ENCODE measurements around the gene PER1. TPM values are rescaled to one million over a fixed set of nuclear protein-coding genes. Genes with fewer than 3 reads are reported as not detected.

The PER1 gene
- total and polyA plus RNA-seq, 2 of the 13 experiments (the other 11 are each of a cell fraction or from before 2014, with no cell fraction given): 2.6 to 3.6 TPM

GRCh38 chr17:8156246-8156992 lies 4.2 kb upstream of the PER1 start (continued):
- TF ChIP-seq SAP130 (CRISPR knock-in tag; IDR thresholded peaks at IDR 0.05; ENCODE audit: low read depth): peak; percentile 89
- TF ChIP-seq, protein P1, sequence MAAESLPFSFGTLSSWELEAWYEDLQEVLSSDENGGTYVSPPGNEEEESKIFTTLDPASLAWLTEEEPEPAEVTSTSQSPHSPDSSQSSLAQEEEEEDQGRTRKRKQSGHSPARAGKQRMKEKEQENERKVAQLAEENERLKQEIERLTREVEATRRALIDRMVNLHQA (CRISPR knock-in tag; IDR thresholded peaks at IDR 0.05): no peak
- no peak for TF ChIP-seq RAD51 (IDR thresholded peaks at IDR 0.05; ENCODE audit: borderline replicate concordance)
- TF ChIP-seq ZSCAN12 (CRISPR knock-in tag; IDR thresholded peaks at IDR 0.05): no peak
- no peak for TF ChIP-seq NR2F2 (IDR thresholded peaks at IDR 0.05; ENCODE audit: borderline replicate concordance, low read depth)
- TF ChIP-seq, protein P2, sequence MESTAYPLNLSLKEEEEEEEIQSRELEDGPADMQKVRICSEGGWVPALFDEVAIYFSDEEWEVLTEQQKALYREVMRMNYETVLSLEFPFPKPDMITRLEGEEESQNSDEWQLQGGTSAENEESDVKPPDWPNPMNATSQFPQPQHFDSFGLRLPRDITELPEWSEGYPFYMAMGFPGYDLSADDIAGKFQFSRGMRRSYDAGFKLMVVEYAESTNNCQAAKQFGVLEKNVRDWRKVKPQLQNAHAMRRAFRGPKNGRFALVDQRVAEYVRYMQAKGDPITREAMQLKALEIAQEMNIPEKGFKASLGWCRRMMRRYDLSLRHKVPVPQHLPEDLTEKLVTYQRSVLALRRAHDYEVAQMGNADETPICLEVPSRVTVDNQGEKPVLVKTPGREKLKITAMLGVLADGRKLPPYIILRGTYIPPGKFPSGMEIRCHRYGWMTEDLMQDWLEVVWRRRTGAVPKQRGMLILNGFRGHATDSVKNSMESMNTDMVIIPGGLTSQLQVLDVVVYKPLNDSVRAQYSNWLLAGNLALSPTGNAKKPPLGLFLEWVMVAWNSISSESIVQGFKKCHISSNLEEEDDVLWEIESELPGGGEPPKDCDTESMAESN (CRISPR knock-in tag; conservative IDR thresholded peaks at IDR 0.05): peak; percentile 34; the same call in 1 of the 2 replicates
- TF ChIP-seq ZNF773 (CRISPR knock-in tag; IDR thresholded peaks at IDR 0.05; ENCODE audit: borderline replicate concordance): no peak
- TF ChIP-seq, protein P3, sequence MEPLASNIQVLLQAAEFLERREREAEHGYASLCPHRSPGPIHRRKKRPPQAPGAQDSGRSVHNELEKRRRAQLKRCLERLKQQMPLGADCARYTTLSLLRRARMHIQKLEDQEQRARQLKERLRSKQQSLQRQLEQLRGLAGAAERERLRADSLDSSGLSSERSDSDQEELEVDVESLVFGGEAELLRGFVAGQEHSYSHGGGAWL (CRISPR knock-in tag; IDR thresholded peaks at IDR 0.05): 0 out of 2 replicates have a peak, but pooled peaks have one; percentile 28
- peak; percentile 47; the same call in 1 of the 2 replicates for TF ChIP-seq YEATS4 (CRISPR knock-in tag; IDR thresholded peaks at IDR 0.05; ENCODE audit: borderline replicate concordance)
- TF ChIP-seq ZNF501 (CRISPR knock-in tag; IDR thresholded peaks at IDR 0.05): no peak
- no peak for TF ChIP-seq SMAD3 (CRISPR knock-in tag; IDR thresholded peaks at IDR 0.05)
- no peak for TF ChIP-seq SIX4 (CRISPR knock-in tag; IDR thresholded peaks at IDR 0.05)
- TF ChIP-seq CCAR2 (optimal IDR thresholded peaks at IDR 0.05; ENCODE audit: low read depth, low read length): no peak
- TF ChIP-seq HNF1A (IDR thresholded peaks at IDR 0.05; ENCODE audit: low read depth): 0 out of 2 replicates have a peak, but pooled peaks have one; percentile 10
- peak; percentile 45; the same call in 1 of the 2 replicates for TF ChIP-seq HNF1A (CRISPR knock-in tag; IDR thresholded peaks at IDR 0.05; ENCODE audit: borderline replicate concordance)
- TF ChIP-seq TARDBP (CRISPR knock-in tag; IDR thresholded peaks at IDR 0.05): no peak
- no peak for TF ChIP-seq TERF1 (CRISPR knock-in tag; IDR thresholded peaks at IDR 0.05)
- TF ChIP-seq ZNF30 (CRISPR knock-in tag; IDR thresholded peaks at IDR 0.05): no peak
- no peak for TF ChIP-seq ZNF879 (CRISPR knock-in tag; IDR thresholded peaks at IDR 0.05)
- TF ChIP-seq MYC (CRISPR knock-in tag; IDR thresholded peaks at IDR 0.05; ENCODE audit: borderline replicate concordance): peak; percentile 59; the same call in 1 of the 2 replicates
- no peak for TF ChIP-seq ZNF691 (CRISPR knock-in tag; IDR thresholded peaks at IDR 0.05; ENCODE audit: borderline replicate concordance, low read depth)

Data from HepG2 (cell line).